B cell (primary cell): ENCODE measurements around the gene MYRIP. TPM values are rescaled to one million over a fixed set of nuclear protein-coding genes. Genes with fewer than 3 reads are reported as not detected.

ENCODE experiments used
- ATAC-seq: fragments of 200-7000 bp; cut with Tn5 transposase; one replicate; pipeline ENCODE4 v1.10.0; 2021; ENCODE audit warnings: low read depth, mild to moderate bottlenecking, moderate number of reproducible peaks, moderate library complexity
- CTCF ChIA-PET: fragments of 350-600 bp; sonication (Branson Sonifier 250); formaldehyde crosslinking; loops from one replicate; lab custom pipeline; 2021; ENCODE audit warnings: antibody characterized with exemption, inconsistent platforms; lab: Charles Lee
- POLR2A ChIA-PET: fragments of 350-600 bp; sonication (Branson Sonifier 250); formaldehyde crosslinking; loops from one replicate; lab custom pipeline; 2021; ENCODE audit warnings: antibody characterized with exemption; lab: Charles Lee
- DNase-seq: peaks from one replicate; pipeline ENCODE4 v3.0.0; 2013
- H2AFZ ChIP-seq: 2 replicates; pipeline ENCODE4 v1.6.1; 2012; ENCODE audit warnings: mild to moderate bottlenecking, low read depth, low read length; ENCODE audit not compliant: insufficient read depth, poor library complexity, severe bottlenecking
- H3K27ac ChIP-seq, 2 donors: 1 replicate in 1 of 2; 2 replicates in 1 of 2; pipeline ENCODE4 v1.5.1; 2012 to 2013; ENCODE audit warnings: low read length in 2 of 2, mild to moderate bottlenecking in 2 of 2, moderate library complexity in 1 of 2
- H3K27me3 ChIP-seq, 4 experiments: fragments of 200-600 bp in 1 of 4; sonication (generic) in 1 of 4; replicated peaks in 1 of 4; 1 replicate in 2 of 4; 2 replicates in 2 of 4; pipeline versions ENCODE4 v1.6.1 to v1.7.0; 2013 to 2016; ENCODE audit warnings: low read length in 3 of 4, mild to moderate bottlenecking in 2 of 4, mixed read lengths in 1 of 4, moderate library complexity in 1 of 4; ENCODE audit not compliant: insufficient read depth in 4 of 4, control insufficient read depth in 3 of 4; ENCODE audit errors: control extremely low read depth in 1 of 4
- H3K36me3 ChIP-seq, 2 experiments: replicated peaks in 1 of 2; 1 replicate in 1 of 2; 2 replicates in 1 of 2; pipeline versions ENCODE4 v1.6.1 to v1.7.1; 2013; ENCODE audit warnings: low read length in 1 of 2; ENCODE audit not compliant: insufficient read depth in 2 of 2, control insufficient read depth in 1 of 2; ENCODE audit errors: control extremely low read depth in 1 of 2, extremely low read depth in 1 of 2
- H3K4me1 ChIP-seq, 2 donors: fragments of 200-600 bp in 1 of 2; sonication (generic) in 1 of 2; 1 replicate in 1 of 2; 2 replicates in 1 of 2; pipeline versions ENCODE4 v1.5.1 to v1.6.1; 2013 to 2017; ENCODE audit warnings: low read length in 2 of 2; ENCODE audit not compliant: control insufficient read depth in 2 of 2, insufficient read depth in 2 of 2
- H3K4me2 ChIP-seq: replicated peaks from 2 replicates; pipeline ENCODE3; 2012; ENCODE audit warnings: mild to moderate bottlenecking, low read depth, low read length; ENCODE audit not compliant: poor library complexity, severe bottlenecking
- H3K4me3 ChIP-seq, 5 experiments: fragments of 200-600 bp in 1 of 5; sonication (generic) in 1 of 5; 1 replicate in 3 of 5; 2 replicates in 2 of 5; pipeline versions ENCODE4 v1.5.1 to v1.7.0; 2011 to 2016; ENCODE audit warnings: low read length in 4 of 5, mild to moderate bottlenecking in 4 of 5, low read depth in 2 of 5, control low read depth in 1 of 5, moderate library complexity in 1 of 5; ENCODE audit not compliant: insufficient read depth in 1 of 5; ENCODE audit errors: control extremely low read depth in 1 of 5, extremely low read depth in 1 of 5
- H3K79me2 ChIP-seq: fragments of 200-600 bp; sonication (generic); one replicate; pipeline ENCODE4 v1.6.0; 2016; ENCODE audit warnings: low read length; ENCODE audit not compliant: control insufficient read depth, insufficient read depth
- H3K9ac ChIP-seq: fragments of 200-600 bp; sonication (generic); 2 replicates; pipeline ENCODE4 v1.6.1; 2017; ENCODE audit warnings: mild to moderate bottlenecking, low read length, moderate library complexity
- H3K9me3 ChIP-seq, 3 donors: one replicate each; pipeline versions ENCODE4 v1.6.1 to v1.7.1; 2013; ENCODE audit warnings: low read length in 2 of 3; ENCODE audit not compliant: control insufficient read depth in 2 of 3, insufficient read depth in 1 of 3; ENCODE audit errors: control extremely low read depth in 1 of 3
- H4K20me1 ChIP-seq: 2 replicates; pipeline ENCODE4 v1.6.0; 2012; ENCODE audit warnings: mild to moderate bottlenecking, low read length; ENCODE audit not compliant: insufficient read depth, control insufficient read depth, poor library complexity, severe bottlenecking
- H3K27ac Mint-ChIP-seq: one replicate; pipeline ENCODE4 v1.8.0; 2021; ENCODE audit warnings: mixed read lengths
- H3K27me3 Mint-ChIP-seq: one replicate; pipeline ENCODE4 v1.8.0; 2021; ENCODE audit warnings: mixed read lengths
- H3K4me1 Mint-ChIP-seq: one replicate; pipeline ENCODE4 v1.8.0; 2021; ENCODE audit warnings: mixed read lengths
- H3K4me3 Mint-ChIP-seq: one replicate; pipeline ENCODE4 v1.8.0; 2021; ENCODE audit warnings: mixed read lengths
- H3K9me3 Mint-ChIP-seq: one replicate; pipeline ENCODE4 v1.8.0; 2022; ENCODE audit warnings: mixed read lengths; ENCODE audit not compliant: insufficient read depth
- EZH2 ChIP-seq: IDR thresholded peaks from 2 replicates; pipeline ENCODE4 v1.6.1; 2012; ENCODE audit warnings: borderline replicate concordance, low read depth, mild to moderate bottlenecking, moderate library complexity, low read length; ENCODE audit not compliant: insufficient read depth, poor library complexity, severe bottlenecking
- WGBS: methylation state at CpG from one replicate; pipeline ENCODE4 v1.1.5; 2013; ENCODE audit warnings: missing lambda C conversion rate; ENCODE audit not compliant: insufficient coverage; 5-methylcytosine and 5-hydroxymethylcytosine counted together
- intact Hi-C: fragments of 100-400 bp; cut with micrococcal nuclease; formaldehyde crosslinking; loops from one replicate; pipeline ENCODE4 v1.10.0; 2022
- polyA plus RNA-seq: library from polyadenylated mRNA; depleted of rRNA; stranded (reverse); fragments of >200 nt; gene quantifications from 2 replicates; pipeline ENCODE4 v1.2.3, GENCODE V29; 2012
- total RNA-seq, 2 donors: library from RNA; stranded (reverse); fragments of 120-200 nt in 1 of 2; gene quantifications; 1 replicate in 1 of 2; 2 replicates in 1 of 2; pipeline versions ENCODE4 v1.2.3 to v1.2.4, GENCODE V29; 2013 to 2022
- TF ChIP-seq, protein P1 (sequence below): fragments of 200-600 bp; IDR thresholded peaks from one replicate; pipeline ENCODE4 v1.8.0; 2022; ENCODE audit warnings: antibody characterized with exemption, mild to moderate bottlenecking

The MYRIP gene
- total and polyA plus RNA-seq, 2 donors (not counting 1 experiment from before 2014, with no cell fraction given), result 0.03 to 0.10 TPM

DNA sequence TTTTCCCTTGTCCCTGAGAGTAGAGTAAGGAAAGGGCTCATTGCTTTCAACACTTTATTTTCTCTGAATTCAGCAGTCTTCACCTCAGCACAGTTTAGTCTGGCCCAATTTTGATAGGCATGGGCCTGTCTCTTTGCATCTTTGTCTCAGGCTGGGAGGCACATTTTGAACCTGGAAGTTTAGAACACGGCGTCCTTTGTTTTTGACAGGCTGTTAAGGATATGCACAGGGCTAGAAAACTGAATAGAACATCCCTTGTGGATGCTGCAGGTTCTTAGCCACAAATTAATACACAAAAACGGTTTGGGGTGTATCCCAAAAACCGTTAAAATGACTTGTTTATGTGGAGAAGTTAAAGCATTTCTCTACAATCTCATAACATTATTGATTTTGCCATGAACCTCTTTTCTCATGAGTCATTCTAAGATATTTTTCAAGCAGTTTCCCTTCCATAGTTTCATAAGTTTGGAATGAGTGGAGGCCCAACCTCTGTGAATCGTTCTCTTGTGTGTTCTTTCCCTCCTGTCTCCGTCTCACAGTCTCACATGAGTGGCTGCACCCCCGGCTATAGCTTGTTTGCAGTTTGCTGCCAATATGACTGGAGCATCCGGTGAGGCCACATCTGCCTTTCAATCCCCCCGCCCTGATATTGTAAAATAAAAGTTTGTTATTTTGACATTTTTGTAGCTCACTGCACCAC lies 307.2 kb downstream of the MYRIP start:
- ChIA-PET CTCF (no interaction called here), POLR2A (no interaction called here)
- H3K27me3 Mint-ChIP-seq, result no peaks in the 10 kb centered on the region
- Histone ChIP-seq H4K20me1 (no peaks in the 10 kb centered on the region), H2AFZ (no peak overlapping the region), H3K9me3 (no peaks in the 10 kb centered on the region), H3K4me3 (no peak overlapping the region), H3K79me2 (no peaks in the 10 kb centered on the region), H3K27me3 (no peaks in the 10 kb centered on the region), H3K4me2 (no peak overlapping the region), H3K4me1 (no peaks in the 10 kb centered on the region), H3K9ac (no peak overlapping the region), H3K27ac (no peak overlapping the region), H3K36me3 (no peaks in the 10 kb centered on the region)
- intact Hi-C loops, result no loop called here
- H3K4me1 Mint-ChIP-seq, result no peaks in the 10 kb centered on the region
- WGBS, result 100% methylated on average over 2 of the region's 9 CpGs
- TF ChIP-seq, protein P1, sequence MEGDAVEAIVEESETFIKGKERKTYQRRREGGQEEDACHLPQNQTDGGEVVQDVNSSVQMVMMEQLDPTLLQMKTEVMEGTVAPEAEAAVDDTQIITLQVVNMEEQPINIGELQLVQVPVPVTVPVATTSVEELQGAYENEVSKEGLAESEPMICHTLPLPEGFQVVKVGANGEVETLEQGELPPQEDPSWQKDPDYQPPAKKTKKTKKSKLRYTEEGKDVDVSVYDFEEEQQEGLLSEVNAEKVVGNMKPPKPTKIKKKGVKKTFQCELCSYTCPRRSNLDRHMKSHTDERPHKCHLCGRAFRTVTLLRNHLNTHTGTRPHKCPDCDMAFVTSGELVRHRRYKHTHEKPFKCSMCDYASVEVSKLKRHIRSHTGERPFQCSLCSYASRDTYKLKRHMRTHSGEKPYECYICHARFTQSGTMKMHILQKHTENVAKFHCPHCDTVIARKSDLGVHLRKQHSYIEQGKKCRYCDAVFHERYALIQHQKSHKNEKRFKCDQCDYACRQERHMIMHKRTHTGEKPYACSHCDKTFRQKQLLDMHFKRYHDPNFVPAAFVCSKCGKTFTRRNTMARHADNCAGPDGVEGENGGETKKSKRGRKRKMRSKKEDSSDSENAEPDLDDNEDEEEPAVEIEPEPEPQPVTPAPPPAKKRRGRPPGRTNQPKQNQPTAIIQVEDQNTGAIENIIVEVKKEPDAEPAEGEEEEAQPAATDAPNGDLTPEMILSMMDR, result no peak
- no peak for TF ChIP-seq EZH2
- DNase-seq (no peak), ATAC-seq (no peak)
- H3K4me3 Mint-ChIP-seq, result no peak overlapping the region
- no peaks in the 10 kb centered on the region for H3K9me3 Mint-ChIP-seq
- H3K27ac Mint-ChIP-seq, result no peak overlapping the region

DNA sequence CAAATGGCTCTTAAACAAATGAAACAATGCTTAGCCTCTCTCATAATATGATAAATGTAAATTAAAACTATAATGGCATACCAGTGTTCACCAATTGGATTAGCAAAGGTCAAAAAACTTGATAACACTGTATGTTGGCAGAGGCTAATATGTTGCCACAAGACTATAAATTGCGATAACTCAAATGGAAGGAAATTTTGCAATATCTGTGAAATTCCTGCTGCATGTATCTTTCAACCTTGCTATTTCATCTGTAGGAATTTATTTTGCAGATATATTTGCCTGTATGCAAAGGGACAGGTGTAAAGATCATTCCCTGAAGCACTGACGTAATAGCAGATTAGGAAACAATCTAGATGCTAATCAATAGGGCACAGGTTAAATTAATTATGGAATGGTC lies 308.7 kb downstream of the MYRIP start:
- CTCF ChIA-PET, result no interaction called here
- H2AFZ ChIP-seq, result no peak overlapping the region
- H3K4me3 ChIP-seq, result no peak overlapping the region
- intact Hi-C loops, result no loop called here
- no peaks in the 10 kb centered on the region for H3K36me3 ChIP-seq
- Mint-ChIP-seq H3K27me3 (no peaks in the 10 kb centered on the region), H3K4me1 (no peaks in the 10 kb centered on the region), H3K27ac (no peak overlapping the region), H3K4me3 (no peak overlapping the region), H3K9me3 (no peaks in the 10 kb centered on the region)
- TF ChIP-seq, protein P1, result no peak
- no peak for TF ChIP-seq EZH2
- DNase-seq, result no peak
- POLR2A ChIA-PET, result no interaction called here
- WGBS, result 100% methylated on average over 1 of the region's 2 CpGs
- no peak overlapping the region for H3K27ac ChIP-seq
- ATAC-seq, result no peak
- H4K20me1 ChIP-seq, result no peaks in the 10 kb centered on the region
- H3K9me3 ChIP-seq, result no peaks in the 10 kb centered on the region
- no peaks in the 10 kb centered on the region for H3K79me2 ChIP-seq
- H3K9ac ChIP-seq, result no peak overlapping the region
- no peak overlapping the region for H3K4me2 ChIP-seq
- no peaks in the 10 kb centered on the region for H3K27me3 ChIP-seq
- H3K4me1 ChIP-seq, result no peaks in the 10 kb centered on the region
